HG03045 (cell line): Measurements from ENCODE around the gene KCNN3.

Source experiments
- ATAC-seq: cut with Tn5 transposase; IDR thresholded peaks from one replicate; pipeline ENCODE4 v1.9.1; 2021; ENCODE audit warnings: mild to moderate bottlenecking, moderate library complexity; ENCODE audit not compliant: unreplicated experiment

Gene KCNN3

GRCh38 chr1:154861607-154862094 lies 8.4 kb downstream of the KCNN3 start:
- ATAC-seq = no peak

- peak; percentile 62 for ATAC-seq
Observed at GRCh38 chr1:154860156-154860870, 9.8 kb downstream of the KCNN3 start.

- ATAC-seq = peak; percentile 36
Observed at GRCh38 chr1:154859786-154860155, 10.3 kb downstream of the KCNN3 start.

- ATAC-seq = no peak
Observed at GRCh38 chr1:154859151-154859785, 10.8 kb downstream of the KCNN3 start.

- no peak for ATAC-seq
Observed at GRCh38 chr1:154857441-154858215, 12.5 kb downstream of the KCNN3 start.

DNA sequence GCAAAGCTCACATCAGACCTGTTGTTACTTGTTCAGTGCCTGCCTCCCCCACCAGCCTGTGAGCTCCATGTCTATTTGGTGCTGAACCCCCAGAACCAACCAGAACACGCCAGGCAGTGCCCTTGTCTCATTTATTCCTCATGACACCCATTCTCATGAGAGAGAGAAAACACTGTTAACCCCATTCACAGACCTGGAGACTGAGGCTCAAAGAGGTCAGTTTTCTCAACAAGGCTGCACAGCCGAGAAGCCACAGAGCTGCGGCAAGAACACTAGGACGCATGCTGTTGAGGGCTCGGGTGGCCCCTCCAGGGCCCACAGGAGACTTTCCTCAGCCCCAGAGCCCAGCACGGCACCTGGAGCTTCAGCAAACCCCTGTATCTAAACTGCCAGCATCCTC lies 13.1 kb downstream of the KCNN3 start:
- ATAC-seq = no peak

DNA sequence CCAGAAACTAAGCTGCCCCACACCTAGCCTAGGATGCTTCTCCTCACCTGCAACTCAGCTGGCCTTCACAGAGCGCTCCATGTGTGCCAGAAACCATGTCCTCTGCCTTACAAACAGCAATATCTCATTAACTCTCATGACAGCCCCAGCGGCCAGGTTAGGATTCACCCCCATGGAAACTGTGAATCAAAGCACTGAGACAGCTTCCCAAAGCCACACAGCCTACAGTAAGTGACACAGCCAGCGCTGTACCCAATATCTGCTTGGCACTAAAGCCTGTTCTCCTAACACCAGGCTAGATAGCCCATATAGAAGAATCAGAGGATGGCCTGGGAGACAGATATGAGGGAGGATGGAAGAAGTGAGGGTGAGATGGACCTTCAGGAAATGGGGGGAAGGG lies 13.5 kb downstream of the KCNN3 start:
- no peak for ATAC-seq

DNA sequence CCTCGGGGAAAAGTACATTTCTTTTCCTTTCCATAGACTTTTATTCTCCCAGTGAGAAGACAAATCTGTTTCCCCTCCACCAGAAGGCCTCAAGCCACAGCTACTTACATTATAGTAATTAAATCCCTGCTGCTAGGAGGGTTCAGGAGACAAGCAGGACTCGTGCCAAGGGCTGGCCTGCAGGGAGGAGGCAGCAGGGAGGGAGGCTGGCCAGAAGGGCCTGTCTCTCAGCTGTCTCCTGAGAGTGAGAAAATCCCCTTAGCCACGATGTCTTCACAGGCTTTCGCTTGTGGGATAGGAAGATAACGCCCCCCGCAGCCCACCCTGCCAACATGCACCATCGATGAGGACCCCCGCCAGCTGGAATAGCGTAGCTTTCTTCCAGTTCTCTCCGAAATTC lies 14.0 kb downstream of the KCNN3 start:
- ATAC-seq = no peak

DNA sequence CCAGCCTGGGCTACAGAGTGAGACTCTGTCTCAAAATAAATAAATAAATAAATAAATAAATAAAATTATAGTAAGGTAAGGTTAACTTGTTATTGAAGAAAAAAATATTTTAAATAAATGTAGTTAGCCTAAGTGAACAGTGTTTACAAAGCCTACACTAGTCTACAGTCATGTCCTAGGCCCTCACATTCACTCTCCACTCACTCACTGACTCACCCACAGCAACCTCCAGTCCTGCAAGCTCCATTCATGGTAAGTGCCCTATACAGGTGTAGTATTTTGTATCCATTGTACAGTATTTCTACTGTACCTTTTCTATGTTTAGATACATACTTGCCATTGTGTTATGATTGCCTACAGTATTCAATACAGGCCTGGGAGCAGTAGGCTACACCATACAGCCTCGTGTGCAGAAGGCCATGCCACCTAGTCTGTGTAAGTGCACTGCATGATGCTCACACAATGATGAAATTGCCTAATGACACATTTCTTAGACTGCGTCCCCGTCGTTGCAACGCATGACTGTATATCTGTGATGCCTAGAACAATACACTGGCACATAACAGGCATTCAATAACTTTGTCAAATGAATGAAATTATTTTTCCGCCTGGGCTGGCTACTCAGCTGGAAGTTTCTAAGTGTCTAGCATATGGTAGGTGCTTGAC lies 14.8 kb downstream of the KCNN3 start:
- ATAC-seq = no peak

DNA sequence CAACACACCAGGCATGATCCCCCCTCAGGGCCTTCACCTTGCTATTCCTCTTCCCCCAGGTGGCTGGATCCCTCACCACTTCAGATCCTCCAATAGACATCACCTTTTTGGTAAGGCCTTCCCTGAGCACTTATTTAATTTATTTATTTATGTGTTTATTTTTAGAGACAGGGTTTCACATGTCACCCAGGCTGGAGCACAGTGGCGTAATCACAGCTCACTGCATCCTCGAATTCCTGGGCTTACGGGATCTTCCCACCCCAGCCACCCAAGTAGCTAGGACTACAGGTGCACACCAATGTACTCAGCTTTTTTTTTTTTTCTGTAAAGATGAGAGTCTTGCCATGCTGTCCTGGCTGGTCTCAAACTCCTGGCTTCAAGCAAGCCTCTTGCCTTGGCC lies 17.2 kb downstream of the KCNN3 start:
- ATAC-seq = no peak

DNA sequence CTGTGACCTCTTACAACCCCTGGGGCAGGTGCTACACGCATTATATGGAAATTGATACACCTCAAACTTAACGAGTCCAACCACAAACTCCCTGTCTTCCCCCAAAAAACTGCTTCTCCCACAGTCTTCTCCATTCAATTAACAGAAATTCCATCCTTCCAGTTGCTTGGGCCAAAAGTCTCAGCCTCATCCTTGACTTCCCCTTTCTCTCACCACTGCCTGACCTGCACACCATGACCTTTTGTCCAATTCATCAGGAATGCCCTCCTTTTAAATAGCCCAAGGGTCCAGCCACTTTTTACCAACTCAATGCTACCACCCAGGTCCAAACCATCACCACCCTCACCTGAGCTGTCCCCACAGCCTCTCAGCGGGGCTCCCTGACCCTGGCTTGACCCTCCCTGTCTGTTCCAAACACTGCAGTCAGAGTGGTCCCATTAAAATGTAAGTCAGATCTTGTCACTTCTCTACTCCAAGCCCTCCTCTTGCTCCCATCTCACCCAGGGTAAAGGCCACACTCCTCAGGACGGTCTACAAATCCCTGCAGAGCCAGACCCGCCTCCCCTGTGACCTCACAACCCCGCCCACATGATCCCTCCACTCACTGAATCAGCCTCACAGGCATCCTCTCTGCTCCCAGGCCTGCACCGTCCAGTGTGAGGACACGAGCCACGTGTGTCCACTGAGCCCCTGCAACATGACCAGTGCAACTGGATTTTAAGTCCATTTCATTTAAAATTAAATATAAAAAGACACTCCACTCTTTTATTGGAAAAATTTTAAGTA lies 18.5 kb downstream of the KCNN3 start:
- no peak for ATAC-seq

DNA sequence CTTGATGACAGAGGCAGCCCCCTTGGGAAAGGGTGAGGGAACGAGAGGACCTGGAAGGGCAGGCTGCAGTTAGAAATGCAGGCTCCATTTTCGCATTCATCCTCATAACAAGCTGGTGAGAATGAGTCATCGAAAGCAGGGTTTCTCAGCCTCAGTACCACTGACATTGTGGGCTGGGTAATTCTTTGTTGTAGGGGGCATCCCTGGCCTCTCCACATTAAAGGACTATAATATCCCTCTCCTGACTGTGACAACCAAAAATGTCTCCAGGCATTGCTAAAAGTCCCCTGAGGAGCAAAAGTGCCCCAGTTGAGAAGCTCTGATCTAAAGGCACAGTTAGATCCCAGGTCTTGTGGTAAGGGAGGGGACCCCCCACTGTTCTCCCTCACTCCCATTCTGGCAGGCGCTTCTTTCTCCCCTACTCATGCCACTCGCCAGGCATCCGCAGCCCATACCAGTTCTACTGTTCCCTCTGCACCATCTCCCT lies 20.4 kb downstream of the KCNN3 start:
- ATAC-seq = no peak

DNA sequence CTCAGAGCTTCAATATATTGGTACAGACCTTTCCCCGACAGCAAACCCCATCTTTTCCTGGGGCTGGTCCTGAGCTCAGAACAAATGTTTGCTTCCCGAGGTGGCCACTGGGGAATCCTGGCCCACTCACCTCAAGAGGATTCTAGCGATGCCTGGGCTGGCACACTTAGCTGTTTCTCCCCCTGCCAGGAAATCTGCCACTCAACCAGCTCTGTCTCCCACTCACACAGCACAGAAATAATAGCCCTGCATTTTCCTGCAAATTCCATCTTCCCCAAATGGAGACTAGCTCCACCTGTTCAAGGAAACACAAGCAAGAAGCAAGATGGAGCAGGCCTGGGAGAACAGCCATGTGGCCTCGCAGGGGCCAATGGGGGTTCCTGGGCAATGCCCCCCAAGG lies 21.1 kb downstream of the KCNN3 start:
- no peak for ATAC-seq

DNA sequence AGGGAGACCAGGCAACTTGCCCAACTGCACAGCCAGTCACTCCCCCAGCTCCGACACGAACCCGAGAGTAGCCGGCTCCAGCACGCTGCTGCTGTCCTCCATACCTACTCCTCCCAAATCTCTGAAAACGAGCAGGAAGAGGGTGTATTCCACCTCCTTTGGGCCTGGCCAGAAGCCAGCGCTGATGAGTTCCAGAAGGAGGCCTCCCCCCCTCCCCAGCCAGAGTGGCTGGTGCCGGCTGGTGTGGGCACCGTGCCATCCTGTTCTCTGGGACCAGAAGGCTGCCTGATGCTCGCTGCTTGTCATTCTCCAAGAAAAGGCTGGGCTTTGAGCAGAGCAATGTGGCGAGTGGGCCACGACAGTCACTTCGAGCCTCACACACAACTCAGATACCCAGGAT lies 22.2 kb downstream of the KCNN3 start:
- ATAC-seq = no peak

DNA sequence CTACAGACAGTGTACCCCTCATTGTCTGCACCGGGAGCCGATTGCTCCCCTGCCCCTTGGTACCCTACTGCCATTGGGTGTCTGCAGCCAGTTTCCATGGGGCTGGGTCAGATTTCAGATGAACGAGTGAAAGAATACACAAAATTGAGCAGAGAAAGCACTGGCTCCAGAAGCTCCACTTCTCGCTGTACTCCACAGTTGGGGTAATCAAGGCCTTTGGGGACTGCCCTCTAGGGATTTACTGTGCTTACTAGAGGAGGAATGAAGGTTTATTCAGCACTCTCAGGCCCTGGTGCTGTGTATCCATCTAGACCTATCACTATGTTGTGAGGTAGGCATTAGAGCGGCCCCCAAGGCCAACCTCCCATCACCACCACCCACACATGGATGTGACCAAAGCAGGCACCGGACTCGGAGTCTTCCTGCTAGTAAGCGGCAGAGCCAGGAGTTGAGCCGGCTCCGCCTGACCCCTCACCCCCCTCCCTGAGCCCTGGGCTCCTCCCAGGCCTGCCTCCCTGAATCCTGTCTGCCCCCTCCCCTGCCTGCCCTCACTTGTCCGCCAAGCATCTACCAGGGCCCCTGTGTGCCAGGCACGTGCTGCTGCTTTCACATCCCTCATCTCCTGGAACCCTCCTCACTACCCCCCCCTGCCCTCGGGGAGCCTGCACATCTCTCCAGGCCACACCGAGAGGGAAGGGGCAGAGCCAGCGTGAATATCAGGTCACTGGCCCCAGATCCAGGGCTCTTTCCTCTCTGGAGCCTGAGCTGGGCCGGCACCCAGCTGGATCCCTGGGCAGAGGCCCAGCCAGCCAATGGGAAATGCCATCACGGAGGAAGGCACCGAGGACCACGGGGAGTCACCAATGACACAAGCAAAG lies 23.3 kb downstream of the KCNN3 start:
- no peak for ATAC-seq

- ATAC-seq = no peak
Observed at GRCh38 chr1:154845879-154846278, 24.2 kb downstream of the KCNN3 start.

GRCh38 chr1:154845174-154845573 lies 24.9 kb downstream of the KCNN3 start:
- no peak for ATAC-seq

DNA sequence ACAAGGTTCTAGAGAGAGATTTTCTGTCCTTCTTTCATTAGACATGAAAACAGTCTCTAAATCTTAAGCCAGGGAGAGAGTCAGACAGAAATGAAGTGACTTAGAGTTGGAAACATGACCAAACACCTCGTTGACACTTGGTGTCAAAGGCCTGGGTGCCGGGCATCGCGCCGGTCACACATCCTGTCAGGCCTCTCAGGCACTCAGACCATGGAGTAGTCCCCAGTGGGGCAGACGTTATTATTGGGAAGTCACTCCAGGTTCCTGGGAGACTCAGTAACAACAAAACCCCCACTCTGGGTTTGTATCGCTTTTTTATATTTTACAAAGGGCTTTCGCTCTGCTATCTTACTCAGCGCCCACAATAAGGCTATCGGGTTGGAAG lies 25.8 kb downstream of the KCNN3 start:
- no peak for ATAC-seq

- no peak for ATAC-seq
Observed at GRCh38 chr1:154843636-154844296, 26.3 kb downstream of the KCNN3 start.
